Raji (cell line): ENCODE data around the gene ZBTB11.
A peak's percentile ranks its signal among the peaks of the same experiment; 100 is the strongest.

Experiments used
- POLR2A ChIP-seq: IDR thresholded peaks from 2 replicates; pipeline ENCODE4 v1.6.1; 2011; ENCODE audit warnings: low read depth, low read length, control low read depth; ENCODE audit not compliant: insufficient read depth

The ZBTB11 gene

DNA sequence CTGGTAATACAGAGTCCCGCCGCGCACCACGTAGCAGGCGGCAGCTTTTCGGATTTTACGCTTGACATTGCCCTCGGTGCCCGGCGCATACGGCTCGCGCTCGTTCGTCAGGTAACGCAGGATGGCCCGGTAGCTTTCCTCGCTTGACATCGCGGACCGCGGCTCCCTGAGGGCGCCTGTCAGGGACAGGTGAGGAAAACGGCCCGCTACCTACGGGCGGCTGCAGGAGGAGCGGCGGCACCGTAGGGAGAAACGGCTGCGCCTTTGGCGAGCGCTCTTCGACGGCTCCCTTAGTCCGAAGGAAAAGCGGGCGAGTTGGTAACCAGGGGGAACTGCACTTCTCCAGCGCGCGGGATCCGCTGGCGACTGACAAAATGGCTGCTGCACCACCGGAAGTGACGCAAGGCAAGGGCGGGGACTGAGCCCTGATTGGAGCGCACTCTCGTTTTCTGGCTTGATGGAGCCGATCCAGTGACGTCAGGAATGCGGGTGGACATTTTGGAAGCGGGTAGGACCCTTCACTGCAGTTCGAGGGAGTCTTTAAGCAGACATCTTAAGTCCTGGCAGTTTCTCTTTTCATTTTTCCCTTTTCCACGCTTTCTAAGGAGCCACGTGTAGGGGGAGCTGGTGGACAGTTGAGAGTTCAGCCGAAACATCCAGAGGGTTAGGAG, at the start of gene ZBTB11:
TSS of gene ZBTB11 (minus strand) at position 368 of the 671 bp plus-strand sequence. CDS start at position 150, 218 bp downstream.
- TF ChIP-seq POLR2A = peak; percentile 78

DNA sequence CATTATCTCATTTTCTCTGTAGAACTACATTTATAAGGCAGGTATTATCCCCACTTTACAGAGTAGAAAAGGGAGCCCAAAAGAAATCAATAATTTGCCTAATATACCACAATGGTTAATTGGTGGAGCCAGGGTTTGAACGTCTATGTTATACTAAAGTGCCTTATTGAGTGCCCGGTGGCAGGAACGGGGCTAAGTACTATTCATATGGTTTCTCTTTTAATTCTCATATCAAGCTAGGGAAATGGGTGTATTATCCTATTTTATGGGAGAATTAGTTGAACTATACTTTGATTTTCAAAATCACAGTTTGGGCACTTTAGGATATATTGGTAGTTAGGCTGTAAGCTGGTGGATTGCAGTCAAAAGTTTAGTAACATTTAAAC, 49.0 kb upstream of the ZBTB11 start:
- no peak for TF ChIP-seq POLR2A

DNA sequence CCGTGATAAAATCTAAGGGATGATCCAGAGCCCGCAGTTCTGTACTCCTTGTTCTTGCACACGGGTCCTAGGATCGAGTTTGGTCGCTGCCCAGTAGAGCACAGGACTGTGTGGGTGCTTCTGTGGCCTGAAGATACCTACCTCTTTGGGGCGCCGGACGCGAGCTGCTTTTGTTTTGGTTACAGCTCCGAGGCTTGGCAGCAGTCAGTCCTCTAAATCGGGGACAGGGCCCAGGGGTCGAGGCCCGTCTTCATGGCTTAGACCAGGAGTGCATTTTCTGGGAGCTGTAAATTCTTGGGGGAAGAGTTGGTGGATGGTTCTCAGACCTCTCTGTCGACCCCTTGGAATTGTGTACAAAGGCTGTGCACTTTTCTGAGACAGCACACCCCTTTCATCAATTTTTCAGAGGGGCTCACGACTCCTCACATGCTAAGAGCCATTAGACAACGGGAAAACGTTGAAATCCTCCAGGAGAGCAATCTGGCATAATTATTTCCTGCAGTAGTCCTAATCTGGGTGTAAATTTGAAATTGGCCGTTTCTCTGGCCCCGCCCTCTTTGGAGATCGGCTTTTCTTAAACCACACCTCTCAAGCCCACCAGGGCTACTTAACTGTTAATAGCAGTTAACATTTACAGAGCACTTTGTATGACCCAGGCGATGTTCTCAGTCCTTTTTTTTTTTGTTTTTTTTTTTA, 48.4 kb upstream of the ZBTB11 start:
- no peak for TF ChIP-seq POLR2A

DNA sequence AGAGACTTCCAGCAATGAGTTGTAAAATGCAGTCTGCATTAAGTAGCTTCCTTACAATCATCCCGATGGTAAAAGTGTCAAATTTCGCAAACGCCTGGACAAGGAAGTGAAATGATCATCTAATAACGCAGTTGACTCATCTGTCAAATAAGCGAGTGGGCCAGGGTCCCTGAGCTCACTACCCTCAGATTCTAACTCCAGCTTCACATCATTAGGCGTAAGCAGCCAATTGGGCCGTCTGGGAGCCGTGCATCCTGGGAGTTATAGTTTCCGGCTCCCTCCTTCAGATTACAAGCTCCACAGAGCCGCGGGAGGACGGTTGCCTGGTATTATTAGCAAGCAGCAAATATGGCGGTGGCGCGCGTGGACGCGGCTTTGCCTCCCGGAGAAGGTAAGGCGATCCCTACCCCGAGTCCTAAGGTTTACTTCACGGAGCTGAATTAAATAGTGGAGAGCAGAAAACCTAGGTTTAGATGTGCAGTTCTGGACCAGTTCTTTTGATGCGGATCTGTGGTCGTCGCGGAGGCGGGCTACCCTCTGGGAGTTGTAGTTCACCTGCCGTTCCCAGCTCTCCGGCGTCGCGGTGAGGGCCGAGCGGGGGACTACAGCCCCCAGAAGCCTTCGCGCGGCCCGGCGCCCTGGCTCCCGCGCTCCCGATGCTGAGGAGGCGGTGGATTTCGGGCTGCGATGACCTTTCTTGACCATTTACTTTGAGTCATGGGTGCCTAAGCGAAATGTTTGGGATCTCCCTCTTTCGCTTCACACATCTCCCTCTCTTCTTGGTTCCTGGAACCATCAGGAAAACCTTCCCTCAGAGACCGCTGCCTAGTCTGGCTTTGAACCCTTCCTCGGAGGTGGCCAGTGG, 47.6 kb upstream of the ZBTB11 start, which contains the start of gene CEP97:
TSS of gene CEP97 (plus strand) at position 286 of the 865 bp plus-strand sequence. CDS start at position 349, 63 bp downstream.
- TF ChIP-seq POLR2A = peak; percentile 75

- no peak for TF ChIP-seq POLR2A
Measured at GRCh38 chr3:101722394-101723173, 45.7 kb upstream of the ZBTB11 start.

DNA sequence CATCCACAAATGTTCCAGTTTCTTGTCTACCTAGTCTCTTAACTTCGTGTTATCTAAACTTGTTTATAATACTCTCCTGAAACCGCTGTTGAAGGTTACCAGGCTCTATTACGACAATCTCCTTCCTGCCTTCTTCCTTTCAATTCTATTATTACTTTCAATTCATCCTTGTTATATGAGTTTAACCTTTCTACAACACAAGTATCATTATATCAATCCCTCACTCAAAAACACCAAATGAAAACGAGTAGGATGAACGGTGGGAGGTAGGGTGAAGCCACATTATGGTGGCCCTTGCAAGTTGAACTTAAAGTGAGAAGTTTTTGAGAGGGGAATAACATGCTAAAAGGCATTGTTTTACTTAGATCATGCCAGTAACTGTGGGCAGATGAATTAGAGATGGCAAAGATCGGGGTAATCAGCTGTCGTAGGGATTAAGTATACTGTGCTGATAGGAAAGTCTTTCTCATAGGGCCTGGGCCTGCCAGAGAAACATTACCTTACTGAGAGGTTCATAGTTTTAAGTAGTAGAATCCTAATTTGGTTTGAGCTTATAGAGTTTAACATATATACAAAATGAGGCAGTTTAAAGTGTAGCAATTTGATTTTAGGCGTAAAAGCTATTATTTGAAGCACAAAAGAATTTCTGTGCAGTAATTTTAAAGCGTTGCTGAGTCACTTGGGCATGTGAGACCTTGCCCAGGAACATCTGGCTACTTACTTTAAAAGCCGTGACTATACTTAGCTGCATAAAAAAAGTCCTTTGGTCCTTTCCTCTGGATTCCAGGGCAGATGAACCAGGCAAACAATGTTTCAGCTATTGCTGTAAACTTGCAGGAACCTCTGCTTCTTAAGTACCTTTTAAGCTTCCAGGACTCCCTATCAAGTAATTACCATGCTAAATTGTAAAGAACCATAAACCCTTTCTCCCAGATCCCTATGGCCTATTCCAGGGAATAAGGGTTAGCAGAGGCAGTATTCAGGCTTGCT, 44.2 kb upstream of the ZBTB11 start:
- no peak for TF ChIP-seq POLR2A

DNA sequence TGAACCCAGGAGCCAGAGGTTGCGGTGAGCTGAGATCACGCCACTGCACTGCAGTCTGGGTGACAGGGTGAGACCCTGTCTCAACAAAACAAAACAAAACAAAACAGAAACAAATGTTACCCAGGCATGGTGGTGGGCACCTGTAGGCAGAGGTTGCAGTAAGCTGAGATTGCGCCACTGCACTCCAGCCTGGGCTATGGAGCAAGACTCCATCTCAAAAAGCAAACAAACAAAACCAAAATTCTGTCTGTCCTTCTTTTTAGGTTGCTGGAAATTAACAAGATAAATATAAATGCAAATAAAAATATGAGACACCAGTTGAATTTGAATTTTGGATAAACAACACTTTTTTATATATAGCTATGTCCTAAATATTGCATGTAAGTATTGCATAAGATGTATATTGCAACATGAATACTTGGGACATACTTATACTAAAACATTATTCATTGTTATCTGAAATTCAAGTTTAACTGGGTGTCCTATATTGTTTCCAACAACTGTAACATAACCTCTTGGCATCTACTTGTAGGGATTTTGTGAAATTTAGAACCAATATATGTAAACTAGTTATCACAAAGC, 42.8 kb upstream of the ZBTB11 start:
- no peak for TF ChIP-seq POLR2A

DNA sequence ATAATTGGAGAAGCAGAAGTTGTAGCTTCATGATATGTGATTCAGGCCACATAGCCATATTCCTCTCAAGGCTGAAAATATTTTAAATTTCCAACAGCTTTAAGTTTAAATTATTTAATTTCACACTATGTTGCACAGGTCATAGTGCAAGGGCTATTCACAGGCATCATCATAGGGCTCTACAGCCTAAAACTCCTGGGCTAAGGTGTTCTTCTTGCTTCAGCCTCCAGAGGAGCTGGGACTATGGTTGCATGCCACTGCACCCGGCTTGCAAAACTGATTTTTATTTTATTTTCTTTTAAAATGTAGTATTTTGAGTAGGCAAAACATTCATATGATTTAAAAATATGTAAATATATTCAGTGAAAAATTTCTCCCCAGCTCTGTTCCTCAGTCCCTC, 41.5 kb upstream of the ZBTB11 start:
- no peak for TF ChIP-seq POLR2A

DNA sequence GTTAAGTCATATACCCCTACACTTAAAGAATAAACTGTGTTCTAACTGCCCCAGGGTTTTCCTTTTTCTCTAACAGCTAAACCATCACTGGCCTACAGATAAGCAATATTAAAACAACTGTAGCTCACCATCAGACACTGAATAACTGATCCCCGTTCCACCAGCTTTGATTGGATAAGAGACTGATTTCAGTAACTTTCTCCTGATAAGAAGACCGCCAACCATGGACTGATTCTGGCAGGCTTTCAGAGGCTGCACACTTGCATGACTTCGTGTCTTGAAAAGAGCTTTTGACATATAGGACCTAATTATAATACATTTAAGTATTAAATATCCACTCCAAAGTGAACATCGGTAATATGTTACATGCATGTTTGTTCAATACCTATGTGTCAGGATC, 32.2 kb upstream of the ZBTB11 start:
- no peak for TF ChIP-seq POLR2A

- TF ChIP-seq POLR2A = no peak
Measured at GRCh38 chr3:101703169-101703568, 26.2 kb upstream of the ZBTB11 start.

- TF ChIP-seq POLR2A = no peak
Measured at GRCh38 chr3:101702726-101703125, 25.8 kb upstream of the ZBTB11 start.

DNA sequence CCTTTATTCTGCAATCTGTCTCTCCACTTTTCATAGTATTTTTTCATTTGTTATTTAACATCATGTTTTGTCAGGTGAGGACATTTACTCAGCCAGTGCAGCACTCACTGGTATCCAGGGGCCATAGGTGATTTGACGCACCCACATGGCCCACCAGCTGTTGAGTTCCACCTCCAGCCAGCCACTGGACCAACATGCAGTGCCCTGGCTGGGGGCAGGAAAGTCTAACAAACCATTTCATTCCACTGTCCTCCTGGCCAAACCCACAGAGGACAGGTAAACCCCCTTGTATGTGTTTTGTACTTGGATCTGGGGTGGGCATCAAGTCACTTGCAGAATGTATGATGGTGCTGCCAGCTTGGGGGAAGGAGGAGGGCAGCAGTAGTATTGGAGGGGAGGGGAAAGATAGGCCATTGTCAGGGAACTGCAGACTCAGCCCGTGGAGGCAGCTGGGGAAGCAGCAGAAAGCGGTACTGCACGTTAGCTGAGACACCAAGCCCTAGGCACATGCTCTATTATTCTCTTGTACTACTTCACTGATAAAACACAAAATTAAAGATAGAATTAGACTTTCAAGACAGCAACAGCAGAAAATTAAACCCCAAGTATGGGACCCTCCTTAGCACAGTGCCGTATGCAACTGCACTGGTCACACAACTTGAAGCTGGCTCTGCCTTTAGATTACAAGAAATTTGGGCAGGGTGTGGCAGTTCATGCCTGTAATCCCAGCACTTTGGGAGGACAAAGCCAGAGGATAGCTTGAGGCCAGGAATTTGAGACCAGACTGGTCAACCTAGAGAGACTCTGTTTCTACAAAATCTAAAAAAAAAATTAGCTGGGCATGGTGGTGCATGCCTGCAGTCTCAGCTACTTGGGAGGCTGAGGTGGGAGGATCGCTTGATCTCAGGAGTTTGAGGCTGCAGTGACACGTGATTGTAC, 25.0 kb upstream of the ZBTB11 start:
- TF ChIP-seq POLR2A = no peak
